K562 (cell line): ENCODE results near the gene CHMP4B. TPM values are rescaled to one million over a fixed set of nuclear protein-coding genes. Genes with fewer than 3 reads are reported as not detected.

ENCODE experiments used
- ATAC-seq: fragments of 200-7000 bp; cut with Tn5 transposase; 3 replicates; pipeline ENCODE4 v1.9.1; 2020; ENCODE audit warnings: moderate library complexity
- BruUV-seq: library from RNA; stranded (reverse); fragments of 400-500 nt; replicated peaks from 2 replicates; lab custom pipeline; 2021; lab: Mats Ljungman, UMichigan
- CTCF ChIA-PET: fragments of 300-600 bp; formaldehyde crosslinking; extraction: SDS; loops from one replicate; lab custom pipeline; 2021; ENCODE audit warnings: low intra/inter-chr PET ratio; lab: Yijun Ruan, JAX
- POLR2A ChIA-PET: fragments of 300-600, 350-650 bp; sonication (Branson Sonifier 250); formaldehyde crosslinking; extraction: SDS; loops from one replicate; lab custom pipeline; 2021; ENCODE audit warnings: antibody characterized with exemption, inconsistent platforms; lab: Yijun Ruan, JAX
- DNase-seq, 4 experiments: peaks; one replicate each; pipeline versions ENCODE4 v3.0.0 to v3.0.0-alpha.2; 2011 to 2018; ENCODE audit warnings: low spot score in 3 of 4, mixed read lengths in 3 of 4; ENCODE audit errors: extremely low read depth in 1 of 4
- FAIRE-seq: peaks from 2 replicates; lab custom pipeline; 2011; peaks lifted over from hg19 to GRCh38; lab: Jason Lieb, UNC
- H2AFZ ChIP-seq: 2 replicates; pipeline ENCODE4 v1.6.0; 2011; ENCODE audit warnings: low read depth, low read length, control low read depth, inconsistent platforms
- H3K27ac ChIP-seq: fragments of 200-600 bp; 3 replicates; pipeline ENCODE4 v1.8.0; 2011; ENCODE audit warnings: low read depth, mild to moderate bottlenecking, control low read depth, inconsistent platforms, low read length, moderate library complexity, mixed read lengths; ENCODE audit errors: extremely low read depth
- H3K27me3 ChIP-seq, 2 experiments: fragments of 300-600 bp in 1 of 2; 2 replicates in 1 of 2; 3 replicates in 1 of 2; pipeline versions ENCODE4 v1.6.0 to v1.8.0; 2011; ENCODE audit warnings: inconsistent platforms in 2 of 2, low read length in 2 of 2, mild to moderate bottlenecking in 1 of 2, mixed read lengths in 1 of 2, moderate library complexity in 1 of 2; ENCODE audit not compliant: control insufficient read depth in 2 of 2, insufficient read depth in 2 of 2
- H3K36me3 ChIP-seq: fragments of 300-600 bp; 3 replicates; pipeline ENCODE4 v1.8.0; 2011; ENCODE audit warnings: mild to moderate bottlenecking, low read length, inconsistent platforms; ENCODE audit not compliant: control insufficient read depth, insufficient read depth
- H3K4me1 ChIP-seq, 2 experiments: fragments of 200-600 bp in 1 of 2; replicated peaks in 1 of 2; 2 replicates in 1 of 2; 3 replicates in 1 of 2; pipeline versions ENCODE4 v1.5.1 to v1.8.0; 2011; ENCODE audit warnings: inconsistent platforms in 2 of 2, low read length in 2 of 2, mild to moderate bottlenecking in 1 of 2, mixed read lengths in 1 of 2, moderate library complexity in 1 of 2; ENCODE audit not compliant: control insufficient read depth in 2 of 2, insufficient read depth in 2 of 2
- H3K4me2 ChIP-seq: 2 replicates; pipeline ENCODE4 v1.6.1; 2011; ENCODE audit warnings: low read length, control low read depth, inconsistent platforms, mixed read lengths; ENCODE audit not compliant: insufficient read depth
- H3K4me3 ChIP-seq: fragments of 200-600 bp; sonication (generic), shearing (Covaris generic); 2 replicates; pipeline ENCODE4 v1.5.1; 2016; ENCODE audit warnings: control low read depth, inconsistent platforms
- H3K79me2 ChIP-seq: fragments of 200-600 bp; 3 replicates; pipeline ENCODE4 v1.8.0; 2011; ENCODE audit warnings: low read length, inconsistent platforms; ENCODE audit not compliant: control insufficient read depth, insufficient read depth
- H3K9ac ChIP-seq, 2 experiments: 2 replicates each; pipeline versions ENCODE4 v1.6.0 to v1.6.1; 2011; ENCODE audit warnings: low read depth in 2 of 2, low read length in 2 of 2, control low read depth in 1 of 2, inconsistent platforms in 1 of 2, mild to moderate bottlenecking in 1 of 2, mixed read lengths in 1 of 2; ENCODE audit not compliant: insufficient read depth in 1 of 2
- H3K9me1 ChIP-seq: one replicate; pipeline ENCODE4 v1.6.0; 2011; ENCODE audit warnings: inconsistent platforms, mild to moderate bottlenecking, low read length, moderate library complexity; ENCODE audit not compliant: control insufficient read depth, insufficient read depth
- H3K9me3 ChIP-seq: replicated peaks from 2 replicates; pipeline ENCODE4 v1.5.1; 2011; ENCODE audit warnings: low read depth, low read length, inconsistent platforms; ENCODE audit not compliant: control insufficient read depth, insufficient read depth
- H4K20me1 ChIP-seq: replicated peaks from 2 replicates; pipeline ENCODE4 v1.6.1; 2011; ENCODE audit warnings: low read length, inconsistent platforms, mixed read lengths; ENCODE audit not compliant: control insufficient read depth, insufficient read depth
- BRF2 ChIP-seq: IDR thresholded peaks from 3 replicates; pipeline ENCODE4 v1.6.1; 2011; ENCODE audit warnings: borderline replicate concordance, mild to moderate bottlenecking; ENCODE audit not compliant: insufficient read length, insufficient read depth
- HNRNPL ChIP-seq: fragments of 200-400 bp; formaldehyde crosslinking; IDR thresholded peaks from 2 replicates; pipeline ENCODE4 v1.6.1; 2017; ENCODE audit warnings: low read depth, mild to moderate bottlenecking, low read length
- NFXL1 ChIP-seq: fragments of 450-650 bp; formaldehyde crosslinking; IDR thresholded peaks from 2 replicates; pipeline ENCODE4 v1.4.0; 2021; ENCODE audit warnings: mild to moderate bottlenecking
- SIN3B ChIP-seq: fragments of 450-650 bp; IDR thresholded peaks from 2 replicates; pipeline ENCODE4 v1.6.1; 2017; ENCODE audit warnings: low read depth, mild to moderate bottlenecking, moderate library complexity
- STAT6 ChIP-seq: sonication (generic); formaldehyde crosslinking; IDR thresholded peaks from 2 replicates; pipeline ENCODE4 v1.8.1; 2023; ENCODE audit warnings: mild to moderate bottlenecking, missing genetic modification reagents
- ZKSCAN1 ChIP-seq: fragments of 150-350 bp; IDR thresholded peaks from 2 replicates; pipeline ENCODE4 v1.6.1; 2016; ENCODE audit warnings: low read depth, low read length
- WGBS: fragments of 100-300 bp; shearing (Covaris generic); methylation state at CpG from one replicate; pipeline ENCODE4 v1.1.6; 2016; ENCODE audit warnings: low coverage, mixed read lengths; ENCODE audit not compliant: insufficient coverage; ENCODE audit errors: missing lambda C conversion rate; 5-methylcytosine and 5-hydroxymethylcytosine counted together
- in situ Hi-C: fragments of 300-500 bp; cut with MboI; formaldehyde crosslinking; loops from 4 replicates; pipeline ENCODE4 v1.15.0; 2018; ENCODE audit warnings: inconsistent platforms, mixed read lengths
- intact Hi-C: fragments of 100-400 bp; cut with micrococcal nuclease; formaldehyde crosslinking; loops from 2 replicates; pipeline ENCODE4 v1.14.2; 2022
- polyA plus RNA-seq, 8 experiments: library from polyadenylated mRNA; depleted of rRNA in 4 of 8; stranded (reverse) in 5 of 8; unstranded in 3 of 8; fragments of >200 nt; fragmentation: Nextera tagmentation in 2 of 8; fragmentation: Illumina TruSeq in 1 of 8; extraction: Ambion mirVana in 2 of 8; extraction: Trizol in 1 of 8; gene quantifications; 2 replicates each; pipeline versions ENCODE4 v1.2.1 to v1.2.3, GENCODE V29; 2011 to 2014; ENCODE audit warnings: inconsistent platforms in 1 of 8, missing spikeins in 1 of 8
- total RNA-seq, 7 experiments: library from RNA; depleted of rRNA in 6 of 7; stranded (reverse); fragments of >200 nt in 6 of 7; fragmentation: Illumina TruSeq in 2 of 7; extraction: Trizol in 2 of 7; gene quantifications; 2 replicates each; pipeline versions ENCODE4 v1.2.1 to v1.2.3, GENCODE V29; 2011 to 2021; ENCODE audit warnings: low replicate concordance in 1 of 7

CHMP4B gene
- total and polyA plus RNA-seq, 9 of the 15 experiments (the other 6 are each of a cell fraction or from before 2014, with no cell fraction given): 1.8 to 64.7 (median 31.8) TPM

GRCh38 chr20:33765099-33765498 lies 46.0 kb upstream of the CHMP4B start:
- Histone ChIP-seq H3K4me3 (no peak overlapping the region), H3K79me2 (no peaks in the 10 kb centered on the region), H3K36me3 (no peaks in the 10 kb centered on the region), H3K4me1 (peaks cover 8 to 10% of the 10 kb centered on the region in 2 experiments; a peak in 4 of 5 replicates), H3K4me2 (no peak overlapping the region), H4K20me1 (no peaks in the 10 kb centered on the region), H3K9me1 (no peaks in the 10 kb centered on the region), H3K9ac (no peak overlapping the region), H2AFZ (no peak overlapping the region), H3K9me3 (no peaks in the 10 kb centered on the region), H3K27ac (no peak overlapping the region), H3K27me3 (no peaks in the 10 kb centered on the region)
- ChIA-PET CTCF (no interaction called here), POLR2A (interaction anchor here (1.3 kb wide), 1 partner anchor 11 kb away, joined by 5 read pairs; no protein-coding TSS in a partner anchor)
- TF ChIP-seq SIN3B (no peak), ZKSCAN1 (peak; percentile 90)
- FAIRE-seq (no peak), DNase-seq (no peak), ATAC-seq (no peak)
- no TSS peak for BruUV-seq
- WGBS: 0% methylated on average over 1 of the region's 2 CpGs
- in situ Hi-C loops: no loop called here
- intact Hi-C loops: no loop called here

GRCh38 chr20:33765592-33765991 lies 45.6 kb upstream of the CHMP4B start:
- Histone ChIP-seq H4K20me1 (no peaks in the 10 kb centered on the region), H3K79me2 (no peaks in the 10 kb centered on the region), H3K36me3 (no peaks in the 10 kb centered on the region), H3K27me3 (no peaks in the 10 kb centered on the region), H3K9me3 (no peaks in the 10 kb centered on the region), H3K4me1 (peaks cover 8 to 10% of the 10 kb centered on the region in 2 experiments; a peak in 4 of 5 replicates), H3K4me2 (no peak overlapping the region), H3K4me3 (no peak overlapping the region), H3K9ac (no peak overlapping the region), H3K27ac (no peak overlapping the region), H2AFZ (no peak overlapping the region), H3K9me1 (no peaks in the 10 kb centered on the region)
- intact Hi-C loops: no loop called here
- FAIRE-seq (no peak), ATAC-seq (no peak), DNase-seq (no peak)
- in situ Hi-C loops: no loop called here
- ChIA-PET POLR2A (no interaction called here), CTCF (no interaction called here)
- TF ChIP-seq NFXL1 (CRISPR knock-in tag) (no peak), BRF2 (no peak), STAT6 (no peak), ZKSCAN1 (peak; percentile 75), HNRNPL (no peak)
- WGBS: 80% methylated on average over 5 of the region's 5 CpGs
- BruUV-seq: no TSS peak
